ENCODE measurements around the gene HSD3B2. TPM values are rescaled to one million over a fixed set of nuclear protein-coding genes. Genes with fewer than 3 reads are reported as not detected.

The HSD3B2 gene
- not detected in 5 replicates for total RNA-seq (2022; extraction: Qiagen RNA extraction)

DNA sequence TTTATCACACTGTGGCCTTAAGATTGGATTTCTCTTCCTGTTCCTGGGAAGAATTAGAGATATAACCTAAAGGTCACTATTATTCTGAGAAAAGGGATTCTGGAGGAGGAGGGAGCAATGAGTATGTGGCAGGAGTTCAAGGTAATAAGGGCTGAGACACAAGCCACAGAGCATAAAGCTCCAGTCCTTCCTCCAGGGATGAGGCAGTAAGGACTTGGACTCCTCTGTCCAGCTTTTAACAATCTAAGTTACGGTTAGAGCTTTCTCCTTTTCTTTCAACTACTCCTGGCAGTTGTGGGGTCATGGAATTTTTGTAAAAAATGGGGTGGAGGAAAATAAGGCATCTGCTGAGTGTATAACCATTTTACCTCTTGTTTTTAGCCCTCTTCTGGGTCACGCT, at the start of gene HSD3B2:
TSS of gene HSD3B2 (plus strand) at position 201 of the 400 bp plus-strand sequence. CDS start 270 bp downstream, outside the sequence.

DNA sequence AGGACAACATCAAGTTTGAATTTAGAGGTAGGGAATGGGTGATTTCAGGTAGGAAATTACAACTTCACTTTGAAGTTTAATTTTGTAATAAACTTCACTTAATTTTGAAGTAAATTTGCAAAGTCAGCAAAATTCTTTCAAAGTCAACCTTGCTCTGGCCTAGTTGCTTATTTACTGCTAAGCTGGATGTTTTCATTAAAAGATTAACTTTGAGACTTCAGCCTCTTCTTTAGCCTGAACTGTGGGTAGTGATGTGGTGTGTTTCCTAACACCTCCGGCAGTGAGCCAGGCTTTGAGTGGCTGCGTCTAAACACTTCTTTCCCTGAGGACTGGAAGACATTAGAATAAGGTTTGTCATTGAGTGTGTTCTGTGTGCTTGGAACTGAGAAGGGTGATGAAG, 46.4 kb upstream of the HSD3B2 start, which contains the start of gene HAO2:
TSS of gene HAO2 (plus strand) at position 232 of the 400 bp plus-strand sequence. CDS start 12,301 bp downstream, outside the sequence.

Other genes with a start within 250 kb of the HSD3B2 start
- gene HAO2, start 46.4 kb upstream of the HSD3B2 start, total RNA-seq (2022; extraction: Qiagen RNA extraction): 0.05 TPM in 1 of 5 replicates, not detected in the others
- not detected in 5 replicates for gene HSD3B1, start 92.1 kb downstream of the HSD3B2 start, total RNA-seq (2022; extraction: Qiagen RNA extraction)
- 1.5 to 1.6 TPM (median 1.5 TPM) in 5 replicates for gene ZNF697, start 233.1 kb downstream of the HSD3B2 start, total RNA-seq (2022; extraction: Qiagen RNA extraction)